ENCODE data around the gene BCAS3.

Gene BCAS3

DNA sequence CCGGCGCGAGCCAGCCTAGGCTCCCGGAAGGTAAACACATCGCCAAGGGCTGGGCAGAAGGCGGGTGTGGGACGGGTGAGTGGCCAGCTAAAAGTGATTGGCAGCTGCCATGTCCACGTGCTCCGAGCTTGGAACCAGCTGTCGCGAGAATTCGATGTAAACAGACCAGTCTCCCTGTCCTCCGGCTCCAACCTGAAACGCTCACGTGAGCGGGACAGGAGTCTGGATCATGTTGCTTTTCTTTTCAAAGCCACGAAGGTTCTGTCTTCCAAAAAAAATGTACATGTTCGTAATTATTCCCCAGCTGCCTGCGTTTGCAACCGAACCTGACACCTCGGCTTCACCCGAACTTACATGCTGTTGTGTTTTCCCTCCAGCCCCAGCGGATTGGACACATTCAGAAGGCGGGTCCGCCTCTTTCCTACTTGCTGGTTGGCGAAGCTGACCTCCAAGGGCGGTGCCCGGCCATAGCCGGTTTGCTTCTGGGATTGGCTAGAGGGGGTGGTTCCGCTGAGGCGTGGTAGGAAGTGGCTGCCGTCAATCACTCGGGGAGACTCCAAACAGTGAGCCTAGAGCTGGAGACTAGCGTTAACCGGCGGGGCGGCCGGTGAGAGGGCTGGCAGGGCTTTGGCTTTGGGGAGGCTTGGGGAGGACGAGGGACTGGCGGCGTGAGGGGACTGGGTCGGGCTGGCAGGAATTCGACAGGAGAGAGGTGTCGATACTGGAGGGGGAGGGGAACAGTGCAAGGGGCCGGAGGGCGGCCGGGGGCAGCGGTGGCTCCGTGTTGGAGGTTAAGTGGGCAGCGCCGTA lies at the start of gene BCAS3:
TSS of gene BCAS3 (plus strand) at position 544 of the 810 bp plus-strand sequence.
- TF ChIP-seq, protein P1, sequence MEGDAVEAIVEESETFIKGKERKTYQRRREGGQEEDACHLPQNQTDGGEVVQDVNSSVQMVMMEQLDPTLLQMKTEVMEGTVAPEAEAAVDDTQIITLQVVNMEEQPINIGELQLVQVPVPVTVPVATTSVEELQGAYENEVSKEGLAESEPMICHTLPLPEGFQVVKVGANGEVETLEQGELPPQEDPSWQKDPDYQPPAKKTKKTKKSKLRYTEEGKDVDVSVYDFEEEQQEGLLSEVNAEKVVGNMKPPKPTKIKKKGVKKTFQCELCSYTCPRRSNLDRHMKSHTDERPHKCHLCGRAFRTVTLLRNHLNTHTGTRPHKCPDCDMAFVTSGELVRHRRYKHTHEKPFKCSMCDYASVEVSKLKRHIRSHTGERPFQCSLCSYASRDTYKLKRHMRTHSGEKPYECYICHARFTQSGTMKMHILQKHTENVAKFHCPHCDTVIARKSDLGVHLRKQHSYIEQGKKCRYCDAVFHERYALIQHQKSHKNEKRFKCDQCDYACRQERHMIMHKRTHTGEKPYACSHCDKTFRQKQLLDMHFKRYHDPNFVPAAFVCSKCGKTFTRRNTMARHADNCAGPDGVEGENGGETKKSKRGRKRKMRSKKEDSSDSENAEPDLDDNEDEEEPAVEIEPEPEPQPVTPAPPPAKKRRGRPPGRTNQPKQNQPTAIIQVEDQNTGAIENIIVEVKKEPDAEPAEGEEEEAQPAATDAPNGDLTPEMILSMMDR (IDR thresholded peaks at IDR 0.05; ENCODE audit: low read depth, low read length, missing control alignments) = no peak
- DNase-seq (ENCODE audit: low read depth) = peak; percentile 98
- H3K4me3 ChIP-seq (ENCODE audit: low read depth, low read length) = peak within 1 kb of the TSS; percentile 68
- in situ Hi-C loops (cut with HindIII; ENCODE audit: low sequenced_read_pairs) = no loop called here

DNA sequence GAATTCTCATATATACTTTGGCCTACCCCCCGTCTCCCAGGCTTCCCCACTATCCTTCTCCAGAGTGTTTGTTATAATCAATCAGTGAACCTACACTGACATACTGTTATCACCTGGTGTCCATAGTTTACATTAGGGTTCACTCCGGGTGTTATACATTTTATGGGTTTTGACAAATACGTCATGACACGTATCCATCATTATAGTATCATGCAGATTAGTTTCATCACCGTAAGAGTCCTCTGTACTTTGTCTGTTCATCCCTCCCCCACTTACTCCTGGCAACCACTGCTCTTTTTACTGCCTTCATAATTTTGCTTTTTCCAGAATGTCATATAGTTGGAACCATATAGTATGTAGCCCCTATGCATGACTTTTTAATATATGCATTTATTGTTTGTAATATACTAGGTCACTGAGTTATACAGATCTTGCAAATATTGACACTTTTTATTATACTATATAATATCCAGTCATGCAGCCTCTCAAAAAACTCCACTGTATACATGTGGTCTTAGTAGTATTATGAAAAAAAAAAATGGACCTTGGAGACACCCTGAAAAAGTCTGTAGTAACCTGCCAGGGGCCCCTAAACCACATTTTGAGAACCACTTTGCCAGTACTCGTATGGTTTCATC lies 49.3 kb upstream of the BCAS3 start:
- TF ChIP-seq, protein P1 (IDR thresholded peaks at IDR 0.05; ENCODE audit: low read depth, low read length, missing control alignments) = no peak
- no peak for DNase-seq (ENCODE audit: low read depth)
- H3K4me3 ChIP-seq (ENCODE audit: low read depth, low read length) = no peak overlapping the region
- in situ Hi-C loops (cut with HindIII; ENCODE audit: low sequenced_read_pairs) = no loop called here

DNA sequence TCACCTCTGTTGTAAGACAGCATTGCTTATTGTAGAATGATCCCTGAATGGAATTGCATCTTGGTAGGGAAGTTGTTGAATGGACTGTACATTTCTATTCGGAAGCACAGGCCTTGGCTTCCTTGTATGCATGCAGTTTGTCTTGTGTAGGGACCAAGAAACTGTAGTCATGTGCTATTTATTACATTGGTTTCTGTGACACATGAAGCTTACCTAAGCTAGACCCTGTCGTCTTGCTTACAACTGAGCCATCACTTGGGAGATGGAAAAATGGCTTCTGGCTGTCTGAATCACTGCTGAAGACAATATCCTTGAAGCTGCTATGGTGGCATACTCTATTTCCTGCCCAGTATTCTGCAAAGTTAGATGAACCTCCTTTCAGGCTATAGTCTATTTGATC lies 48.5 kb upstream of the BCAS3 start:
- no peak overlapping the region for H3K4me3 ChIP-seq (ENCODE audit: low read depth, low read length)
- in situ Hi-C loops (cut with HindIII; ENCODE audit: low sequenced_read_pairs) = no loop called here
- TF ChIP-seq, protein P1 (IDR thresholded peaks at IDR 0.05; ENCODE audit: low read depth, low read length, missing control alignments) = no peak
- DNase-seq (ENCODE audit: low read depth) = no peak

DNA sequence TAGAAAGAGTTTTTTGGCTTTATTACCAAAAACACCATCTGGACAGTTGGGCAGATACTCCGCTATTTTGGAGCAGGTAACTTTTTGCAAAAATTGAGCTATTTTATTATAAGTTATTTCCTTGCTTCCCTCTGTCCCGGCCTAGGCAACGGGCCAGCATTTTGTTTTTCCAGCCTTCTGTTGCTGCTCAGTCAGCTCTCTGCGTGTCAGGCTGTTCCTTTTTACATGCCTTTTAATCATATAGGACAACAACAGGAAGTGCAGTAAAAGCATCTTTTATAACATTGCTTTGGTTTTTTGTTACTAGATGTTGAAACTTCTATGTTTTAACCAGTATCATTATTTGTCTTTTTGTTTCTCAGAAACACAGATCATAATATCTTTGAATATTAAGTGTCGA lies 47.3 kb upstream of the BCAS3 start:
- TF ChIP-seq, protein P1 (IDR thresholded peaks at IDR 0.05; ENCODE audit: low read depth, low read length, missing control alignments) = no peak
- H3K4me3 ChIP-seq (ENCODE audit: low read depth, low read length) = no peak overlapping the region
- in situ Hi-C loops (cut with HindIII; ENCODE audit: low sequenced_read_pairs) = no loop called here
- DNase-seq (ENCODE audit: low read depth) = no peak

DNA sequence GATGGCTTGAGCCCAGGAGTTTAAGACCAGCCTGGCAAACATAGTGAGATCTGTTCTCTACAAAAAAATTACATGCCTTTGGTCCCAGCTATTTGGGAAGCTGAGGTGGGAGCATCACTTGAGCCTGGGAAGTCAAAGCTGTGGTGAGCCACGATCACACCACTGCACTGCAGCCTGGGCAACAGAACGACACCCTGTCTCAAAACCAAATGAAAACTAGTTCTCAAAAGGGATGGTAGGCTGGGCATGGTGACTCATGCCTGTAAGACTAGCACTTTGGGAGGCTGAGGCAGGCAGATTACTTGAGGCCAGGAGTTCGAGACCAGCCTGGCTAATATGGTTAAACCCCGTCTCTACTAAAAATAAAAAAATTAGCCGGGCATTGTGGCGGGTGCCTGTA lies 46.5 kb upstream of the BCAS3 start:
- TF ChIP-seq, protein P1 (IDR thresholded peaks at IDR 0.05; ENCODE audit: low read depth, low read length, missing control alignments) = no peak
- no peak overlapping the region for H3K4me3 ChIP-seq (ENCODE audit: low read depth, low read length)
- in situ Hi-C loops (cut with HindIII; ENCODE audit: low sequenced_read_pairs) = no loop called here
- no peak for DNase-seq (ENCODE audit: low read depth)

DNA sequence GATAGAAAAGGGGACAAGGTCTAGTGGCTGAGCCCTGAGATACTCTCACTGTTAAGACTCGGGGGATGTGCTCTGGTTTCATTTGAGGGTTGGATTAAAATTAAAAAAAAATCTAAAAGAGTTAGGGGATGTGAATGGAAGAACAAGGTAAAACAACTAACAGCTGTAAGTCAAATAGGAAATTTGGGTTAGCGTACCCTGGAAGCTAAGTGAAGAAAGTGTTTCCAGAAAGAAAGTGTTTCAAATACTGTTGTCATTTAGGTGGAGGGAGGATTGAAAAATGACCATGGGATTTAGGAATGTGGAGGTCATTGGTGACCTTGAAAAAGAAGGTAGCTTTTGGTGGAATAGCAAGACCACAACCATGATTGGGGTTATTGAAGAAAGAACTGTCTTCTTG lies 40.0 kb upstream of the BCAS3 start:
- TF ChIP-seq, protein P1 (IDR thresholded peaks at IDR 0.05; ENCODE audit: low read depth, low read length, missing control alignments) = no peak
- in situ Hi-C loops (cut with HindIII; ENCODE audit: low sequenced_read_pairs) = no loop called here
- H3K4me3 ChIP-seq (ENCODE audit: low read depth, low read length) = no peak overlapping the region
- no peak for DNase-seq (ENCODE audit: low read depth)

All from astrocyte of the cerebellum (primary cell).